SK-N-SH treated with all-trans-retinoic acid at 6 μM for 48 hours (cell line): ENCODE results near the gene PCBP1.
A peak's percentile ranks its signal among the peaks of the same experiment; 100 is the strongest.

Experiments
- ATAC-seq: fragments of 200-7000 bp; cut with Tn5 transposase; 3 replicates; pipeline ENCODE4 v1.9.1; 2020; ENCODE audit warnings: mild to moderate bottlenecking, moderate library complexity
- ARNTL ChIP-seq: fragments of 450-650 bp; formaldehyde crosslinking; IDR thresholded peaks from 2 replicates; pipeline ENCODE4 v1.5.0; 2020; ENCODE audit warnings: low read depth, mild to moderate bottlenecking, moderate library complexity, borderline replicate concordance
- BACH2 ChIP-seq: fragments of 250-450 bp; sonication (Bioruptor Pico); IDR thresholded peaks from 2 replicates; pipeline ENCODE4 v1.9.0; 2021; ENCODE audit warnings: mild to moderate bottlenecking, borderline replicate concordance
- CREB5 ChIP-seq: fragments of 250-450 bp; sonication (Bioruptor Pico); IDR thresholded peaks from 2 replicates; pipeline ENCODE4 v1.5.1; 2020; ENCODE audit warnings: low read depth, mild to moderate bottlenecking, moderate library complexity
- CSDC2 ChIP-seq: fragments of 250-450 bp; sonication (Bioruptor Pico); IDR thresholded peaks from 2 replicates; pipeline ENCODE4 v1.5.0; 2020; ENCODE audit warnings: mild to moderate bottlenecking, moderate library complexity
- CSRNP3 ChIP-seq: fragments of 250-450 bp; sonication (Bioruptor Pico); IDR thresholded peaks from 2 replicates; pipeline ENCODE4 v1.5.1; 2021; ENCODE audit warnings: mild to moderate bottlenecking, moderate library complexity
- ESRRG ChIP-seq: fragments of 250-450 bp; sonication (Bioruptor Pico); IDR thresholded peaks from 2 replicates; pipeline ENCODE4 v1.6.1; 2021; ENCODE audit warnings: mild to moderate bottlenecking
- GLIS3 ChIP-seq: fragments of 250-450 bp; sonication (Bioruptor Pico); IDR thresholded peaks from 2 replicates; pipeline ENCODE4 v1.5.0; 2020; ENCODE audit warnings: mild to moderate bottlenecking, moderate library complexity
- ISL1 ChIP-seq: fragments of 250-450 bp; sonication (Bioruptor Pico); IDR thresholded peaks from 2 replicates; pipeline ENCODE4 v2.1.2; 2022; ENCODE audit warnings: mild to moderate bottlenecking, moderate library complexity
- OSR1 ChIP-seq: fragments of 250-450 bp; sonication (Bioruptor Pico); IDR thresholded peaks from 2 replicates; pipeline ENCODE4 v1.8.0; 2022; ENCODE audit warnings: moderate library complexity, mild to moderate bottlenecking, inconsistent platforms
- PATZ1 ChIP-seq: fragments of 250-450 bp; sonication (Bioruptor Pico); IDR thresholded peaks from 2 replicates; pipeline ENCODE4 v1.8.0; 2020; ENCODE audit warnings: mild to moderate bottlenecking, moderate library complexity, borderline replicate concordance
- POU6F1 ChIP-seq: fragments of 250-450 bp; sonication (Bioruptor Pico); IDR thresholded peaks from 2 replicates; pipeline ENCODE4 v1.8.0; 2021; ENCODE audit warnings: low read depth, mild to moderate bottlenecking, moderate library complexity, borderline replicate concordance
- PPARA ChIP-seq: fragments of 250-450 bp; sonication (Bioruptor Pico); IDR thresholded peaks from 2 replicates; pipeline ENCODE4 v1.5.0; 2020; ENCODE audit warnings: mild to moderate bottlenecking, borderline replicate concordance
- RARB ChIP-seq: fragments of 250-450 bp; sonication (Bioruptor Pico); IDR thresholded peaks from 2 replicates; pipeline ENCODE4 v1.8.0; 2021; ENCODE audit warnings: mild to moderate bottlenecking, moderate library complexity
- SNAI2 ChIP-seq: fragments of 250-450 bp; sonication (Bioruptor Pico); IDR thresholded peaks from 2 replicates; pipeline ENCODE4 v1.5.0; 2020; ENCODE audit warnings: mild to moderate bottlenecking, moderate library complexity
- TCF4 ChIP-seq: fragments of 250-450 bp; sonication (Bioruptor Pico); IDR thresholded peaks from 2 replicates; pipeline ENCODE4 v1.8.0; 2021; ENCODE audit warnings: mild to moderate bottlenecking, moderate library complexity, borderline replicate concordance
- TOX ChIP-seq: fragments of 250-450 bp; sonication (Bioruptor Pico); IDR thresholded peaks from 2 replicates; pipeline ENCODE4 v1.8.0; 2021; ENCODE audit warnings: mild to moderate bottlenecking, moderate library complexity, borderline replicate concordance
- TSHZ2 ChIP-seq: fragments of 250-450 bp; sonication (Bioruptor Pico); IDR thresholded peaks from 2 replicates; pipeline ENCODE4 v1.5.0; 2020; ENCODE audit warnings: mild to moderate bottlenecking, moderate library complexity
- ZC3H10 ChIP-seq: fragments of 250-450 bp; sonication (Bioruptor Pico); IDR thresholded peaks from 2 replicates; pipeline ENCODE4 v1.5.1; 2021; ENCODE audit warnings: mild to moderate bottlenecking, moderate library complexity
- ZFP3 ChIP-seq: fragments of 250-450 bp; sonication (Bioruptor Pico); IDR thresholded peaks from 2 replicates; pipeline ENCODE4 v1.5.0; 2020; ENCODE audit warnings: mild to moderate bottlenecking, moderate library complexity
- ZNF565 ChIP-seq: fragments of 450-650 bp; formaldehyde crosslinking; conservative IDR thresholded peaks from 2 replicates; pipeline ENCODE4 v1.5.0; 2020; ENCODE audit warnings: low read depth, mild to moderate bottlenecking, moderate library complexity
- ZNF70 ChIP-seq: fragments of 450-650 bp; formaldehyde crosslinking; IDR thresholded peaks from 2 replicates; pipeline ENCODE4 v1.5.0; 2020; ENCODE audit warnings: mild to moderate bottlenecking, moderate library complexity
- ZNF8 ChIP-seq: fragments of 450-650 bp; formaldehyde crosslinking; IDR thresholded peaks from 2 replicates; pipeline ENCODE4 v1.5.0; 2020; ENCODE audit warnings: mild to moderate bottlenecking, moderate library complexity

Gene PCBP1

GRCh38 chr2:70070542-70071268 is 16.6 kb upstream of the PCBP1 start:
- peak; percentile 99 for ATAC-seq
- TF ChIP-seq OSR1 (CRISPR knock-in tag) (no peak), ZNF70 (CRISPR knock-in tag) (no peak), ZFP3 (CRISPR knock-in tag) (no peak), SNAI2 (CRISPR knock-in tag) (no peak), GLIS3 (CRISPR knock-in tag) (no peak), CREB5 (CRISPR knock-in tag) (no peak), ZNF8 (CRISPR knock-in tag) (no peak), PATZ1 (CRISPR knock-in tag) (no peak), ARNTL (no peak), POU6F1 (CRISPR knock-in tag) (no peak), RARB (CRISPR knock-in tag) (no peak), TSHZ2 (CRISPR knock-in tag) (no peak), TOX (CRISPR knock-in tag) (no peak), ZC3H10 (CRISPR knock-in tag) (no peak), ESRRG (CRISPR knock-in tag) (no peak), TCF4 (CRISPR knock-in tag) (no peak), ISL1 (CRISPR knock-in tag) (no peak), BACH2 (CRISPR knock-in tag) (no peak)

- ATAC-seq, result no peak
- TF ChIP-seq TCF4 (CRISPR knock-in tag) (no peak), PATZ1 (CRISPR knock-in tag) (no peak), ZNF565 (CRISPR knock-in tag) (no peak), CSRNP3 (no peak), OSR1 (CRISPR knock-in tag) (no peak), TSHZ2 (CRISPR knock-in tag) (no peak), PPARA (CRISPR knock-in tag) (no peak), TOX (CRISPR knock-in tag) (no peak), CSDC2 (no peak), ARNTL (no peak), ZNF8 (CRISPR knock-in tag) (no peak), RARB (CRISPR knock-in tag) (no peak)
Observed at GRCh38 chr2:70073493-70073892, 13.8 kb upstream of the PCBP1 start.
